ENCODE measurements around the gene TBC1D22A.

TBC1D22A gene

GRCh38 chr22:46967445-46968358 is 205.3 kb downstream of the TBC1D22A start:
- H3K4me3 ChIP-seq (ENCODE audit: low read depth in 1 of 2, low read length in 2 of 2) = no peak overlapping the region
- no peak overlapping the region for H3K9ac ChIP-seq (ENCODE audit: low read depth in 1 of 2, low read length in 2 of 2)
- H3K36me3 ChIP-seq (ENCODE audit: control insufficient read depth in 1 of 2, insufficient read depth in 2 of 2, low read length in 2 of 2) = peaks cover 2 to 3% of the 10 kb centered on the region in 2 donors
- H3K27me3 ChIP-seq (ENCODE audit: control insufficient read depth in 1 of 2, insufficient read depth in 2 of 2, low read length in 2 of 2) = no peaks in the 10 kb centered on the region
- H3K27ac ChIP-seq (ENCODE audit: low read depth, low read length) = no peak overlapping the region
- no peaks in the 10 kb centered on the region for H3K9me3 ChIP-seq (ENCODE audit: control insufficient read depth in 1 of 2, low read length in 2 of 2)
- H3K4me1 ChIP-seq (ENCODE audit: control insufficient read depth in 1 of 2, insufficient read depth in 2 of 2, low read length in 2 of 2) = peaks cover 6 to 8% of the 10 kb centered on the region in 2 donors

- Histone ChIP-seq H3K36me3 (ENCODE audit: control insufficient read depth in 1 of 2, insufficient read depth in 2 of 2, low read length in 2 of 2) (peaks cover 2 to 3% of the 10 kb centered on the region in 2 donors), H3K9ac (ENCODE audit: low read depth in 1 of 2, low read length in 2 of 2) (no peak overlapping the region), H3K4me3 (ENCODE audit: low read depth in 1 of 2, low read length in 2 of 2) (no peak overlapping the region), H3K4me1 (ENCODE audit: control insufficient read depth in 1 of 2, insufficient read depth in 2 of 2, low read length in 2 of 2) (peaks cover 6 to 8% of the 10 kb centered on the region in 2 donors), H3K27ac (ENCODE audit: low read depth, low read length) (no peak overlapping the region), H3K27me3 (ENCODE audit: control insufficient read depth in 1 of 2, insufficient read depth in 2 of 2, low read length in 2 of 2) (no peaks in the 10 kb centered on the region), H3K9me3 (ENCODE audit: control insufficient read depth in 1 of 2, low read length in 2 of 2) (no peaks in the 10 kb centered on the region)
Measured at GRCh38 chr22:46968359-46968740, 205.9 kb downstream of the TBC1D22A start.

GRCh38 chr22:46968848-46969247 is 206.4 kb downstream of the TBC1D22A start:
- no peak overlapping the region for H3K27ac ChIP-seq (ENCODE audit: low read depth, low read length)
- no peak overlapping the region for H3K9ac ChIP-seq (ENCODE audit: low read depth in 1 of 2, low read length in 2 of 2)
- no peaks in the 10 kb centered on the region for H3K9me3 ChIP-seq (ENCODE audit: control insufficient read depth in 1 of 2, low read length in 2 of 2)
- no peaks in the 10 kb centered on the region for H3K27me3 ChIP-seq (ENCODE audit: control insufficient read depth in 1 of 2, insufficient read depth in 2 of 2, low read length in 2 of 2)
- H3K4me1 ChIP-seq (ENCODE audit: control insufficient read depth in 1 of 2, insufficient read depth in 2 of 2, low read length in 2 of 2) = peaks cover 6 to 8% of the 10 kb centered on the region in 2 donors
- H3K36me3 ChIP-seq (ENCODE audit: control insufficient read depth in 1 of 2, insufficient read depth in 2 of 2, low read length in 2 of 2) = peaks cover 2 to 3% of the 10 kb centered on the region in 2 donors
- H3K4me3 ChIP-seq (ENCODE audit: low read depth in 1 of 2, low read length in 2 of 2) = no peak overlapping the region

- H3K4me1 ChIP-seq (ENCODE audit: control insufficient read depth in 1 of 2, insufficient read depth in 2 of 2, low read length in 2 of 2) = peaks cover 6 to 8% of the 10 kb centered on the region in 2 donors
- H3K9ac ChIP-seq (ENCODE audit: low read depth in 1 of 2, low read length in 2 of 2) = no peak overlapping the region
- H3K27ac ChIP-seq (ENCODE audit: low read depth, low read length) = no peak overlapping the region
- H3K36me3 ChIP-seq (ENCODE audit: control insufficient read depth in 1 of 2, insufficient read depth in 2 of 2, low read length in 2 of 2) = peaks cover 2 to 8% of the 10 kb centered on the region in 2 donors
- no peaks in the 10 kb centered on the region for H3K27me3 ChIP-seq (ENCODE audit: control insufficient read depth in 1 of 2, insufficient read depth in 2 of 2, low read length in 2 of 2)
- no peaks in the 10 kb centered on the region for H3K9me3 ChIP-seq (ENCODE audit: control insufficient read depth in 1 of 2, low read length in 2 of 2)
- no peak overlapping the region for H3K4me3 ChIP-seq (ENCODE audit: low read depth in 1 of 2, low read length in 2 of 2)
Measured at GRCh38 chr22:46969491-46969890, 207.0 kb downstream of the TBC1D22A start.

GRCh38 chr22:46969961-46970360 is 207.5 kb downstream of the TBC1D22A start:
- H3K4me1 ChIP-seq (ENCODE audit: control insufficient read depth in 1 of 2, insufficient read depth in 2 of 2, low read length in 2 of 2) = peaks cover 6 to 8% of the 10 kb centered on the region in 2 donors
- no peaks in the 10 kb centered on the region for H3K27me3 ChIP-seq (ENCODE audit: control insufficient read depth in 1 of 2, insufficient read depth in 2 of 2, low read length in 2 of 2)
- H3K36me3 ChIP-seq (ENCODE audit: control insufficient read depth in 1 of 2, insufficient read depth in 2 of 2, low read length in 2 of 2) = peaks cover 2 to 13% of the 10 kb centered on the region in 2 donors
- H3K9me3 ChIP-seq (ENCODE audit: control insufficient read depth in 1 of 2, low read length in 2 of 2) = no peaks in the 10 kb centered on the region
- no peak overlapping the region for H3K9ac ChIP-seq (ENCODE audit: low read depth in 1 of 2, low read length in 2 of 2)
- H3K27ac ChIP-seq (ENCODE audit: low read depth, low read length) = no peak overlapping the region
- H3K4me3 ChIP-seq (ENCODE audit: low read depth in 1 of 2, low read length in 2 of 2) = no peak overlapping the region

- H3K27ac ChIP-seq (ENCODE audit: low read depth, low read length) = no peak overlapping the region
- H3K9me3 ChIP-seq (ENCODE audit: control insufficient read depth in 1 of 2, low read length in 2 of 2) = no peaks in the 10 kb centered on the region
- peaks cover 6 to 8% of the 10 kb centered on the region in 2 donors for H3K4me1 ChIP-seq (ENCODE audit: control insufficient read depth in 1 of 2, insufficient read depth in 2 of 2, low read length in 2 of 2)
- no peak overlapping the region for H3K4me3 ChIP-seq (ENCODE audit: low read depth in 1 of 2, low read length in 2 of 2)
- no peak overlapping the region for H3K9ac ChIP-seq (ENCODE audit: low read depth in 1 of 2, low read length in 2 of 2)
- H3K36me3 ChIP-seq (ENCODE audit: control insufficient read depth in 1 of 2, insufficient read depth in 2 of 2, low read length in 2 of 2) = peaks cover 2 to 14% of the 10 kb centered on the region in 2 donors
- H3K27me3 ChIP-seq (ENCODE audit: control insufficient read depth in 1 of 2, insufficient read depth in 2 of 2, low read length in 2 of 2) = no peaks in the 10 kb centered on the region
Measured at GRCh38 chr22:46970411-46971098, 208.1 kb downstream of the TBC1D22A start.

- no peaks in the 10 kb centered on the region for H3K9me3 ChIP-seq (ENCODE audit: control insufficient read depth in 1 of 2, low read length in 2 of 2)
- peaks cover 2 to 18% of the 10 kb centered on the region in 2 donors for H3K36me3 ChIP-seq (ENCODE audit: control insufficient read depth in 1 of 2, insufficient read depth in 2 of 2, low read length in 2 of 2)
- peak overlapping the region; percentile 22 for H3K27ac ChIP-seq (ENCODE audit: low read depth, low read length)
- H3K9ac ChIP-seq (ENCODE audit: low read depth in 1 of 2, low read length in 2 of 2) = peak overlapping the region in 1 of 2 donors; percentile 3
- no peaks in the 10 kb centered on the region for H3K27me3 ChIP-seq (ENCODE audit: control insufficient read depth in 1 of 2, insufficient read depth in 2 of 2, low read length in 2 of 2)
- no peak overlapping the region for H3K4me3 ChIP-seq (ENCODE audit: low read depth in 1 of 2, low read length in 2 of 2)
- peaks cover 6 to 8% of the 10 kb centered on the region in 2 donors for H3K4me1 ChIP-seq (ENCODE audit: control insufficient read depth in 1 of 2, insufficient read depth in 2 of 2, low read length in 2 of 2)
Measured at GRCh38 chr22:46971099-46971763, 208.8 kb downstream of the TBC1D22A start.

- Histone ChIP-seq H3K4me1 (ENCODE audit: control insufficient read depth in 1 of 2, insufficient read depth in 2 of 2, low read length in 2 of 2) (peaks cover 6 to 8% of the 10 kb centered on the region in 2 donors), H3K36me3 (ENCODE audit: control insufficient read depth in 1 of 2, insufficient read depth in 2 of 2, low read length in 2 of 2) (peaks cover 2 to 20% of the 10 kb centered on the region in 2 donors), H3K9ac (ENCODE audit: low read depth in 1 of 2, low read length in 2 of 2) (no peak overlapping the region), H3K9me3 (ENCODE audit: control insufficient read depth in 1 of 2, low read length in 2 of 2) (no peaks in the 10 kb centered on the region), H3K4me3 (ENCODE audit: low read depth in 1 of 2, low read length in 2 of 2) (no peak overlapping the region), H3K27me3 (ENCODE audit: control insufficient read depth in 1 of 2, insufficient read depth in 2 of 2, low read length in 2 of 2) (no peaks in the 10 kb centered on the region), H3K27ac (ENCODE audit: low read depth, low read length) (peak overlapping the region; percentile 22)
Measured at GRCh38 chr22:46971764-46972125, 209.3 kb downstream of the TBC1D22A start.

- H3K4me3 ChIP-seq (ENCODE audit: low read depth in 1 of 2, low read length in 2 of 2) = no peak overlapping the region
- peaks cover 4 to 25% of the 10 kb centered on the region in 2 donors for H3K36me3 ChIP-seq (ENCODE audit: control insufficient read depth in 1 of 2, insufficient read depth in 2 of 2, low read length in 2 of 2)
- no peaks in the 10 kb centered on the region for H3K9me3 ChIP-seq (ENCODE audit: control insufficient read depth in 1 of 2, low read length in 2 of 2)
- H3K9ac ChIP-seq (ENCODE audit: low read depth in 1 of 2, low read length in 2 of 2) = no peak overlapping the region
- no peak overlapping the region for H3K27ac ChIP-seq (ENCODE audit: low read depth, low read length)
- no peaks in the 10 kb centered on the region for H3K27me3 ChIP-seq (ENCODE audit: control insufficient read depth in 1 of 2, insufficient read depth in 2 of 2, low read length in 2 of 2)
- peaks cover 6 to 8% of the 10 kb centered on the region in 2 donors for H3K4me1 ChIP-seq (ENCODE audit: control insufficient read depth in 1 of 2, insufficient read depth in 2 of 2, low read length in 2 of 2)
Measured at GRCh38 chr22:46972256-46972655, 209.8 kb downstream of the TBC1D22A start.

Data from duodenal mucosa (tissue), 2 donors.